ENCODE measurements around the gene C1QTNF12. TPM values are rescaled to one million over a fixed set of nuclear protein-coding genes. Genes with fewer than 3 reads are reported as not detected.

Gene C1QTNF12
- total RNA-seq, 6 experiments from 2014 or later, result 0.40 to 4.0 (median 1.1) TPM; not detected in 1

Small RNAs within 50 kb of the gene (microRNA-seq; reads per million reads assigned to microRNA genes)
- 0 to 1.4 reads per million in 2 donors for gene MIR6726

Small RNAs within 50 kb of the gene (small RNA-seq; reads per million reads assigned to genes)
- gene MIR6726, result 0 reads per million in 2 experiments

Other genes with a start within 250 kb of the C1QTNF12 start
- gene HES4, start 246.6 kb downstream of the C1QTNF12 start, total RNA-seq, result 10 to 100 TPM in 2 of 6 experiments, 1 to 10 TPM in 4; 1.6 to 21.5 (median 5.2) TPM
- 10 to 100 TPM; 16.3 to 98.7 (median 26.4) TPM for gene ISG15, start 233.2 kb downstream of the C1QTNF12 start, total RNA-seq
- gene AGRN, start 226.6 kb downstream of the C1QTNF12 start, total RNA-seq, result 10 to 100 TPM; 14.2 to 44.5 (median 35.2) TPM
- not detected for gene RNF223, start 172.4 kb downstream of the C1QTNF12 start, total RNA-seq
- gene C1orf159, start 130.6 kb downstream of the C1QTNF12 start, total RNA-seq, result 1 to 10 TPM; 4.0 to 7.7 (median 6.4) TPM
- gene TTLL10, start 72.8 kb downstream of the C1QTNF12 start, total RNA-seq, result not detected
- under 1 TPM in 2 of 6 experiments, not detected in 4; 0.24 to 0.27 TPM for gene TNFRSF18, start 40.1 kb downstream of the C1QTNF12 start, total RNA-seq
- under 1 TPM in 4 of 6 experiments, not detected in 2; 0.20 to 0.99 (median 0.28) TPM for gene TNFRSF4, start 32.6 kb downstream of the C1QTNF12 start, total RNA-seq
- gene SDF4, start 14.7 kb downstream of the C1QTNF12 start, total RNA-seq, result 100 to 1,000 TPM; 112 to 148 (median 142) TPM
- 10 to 100 TPM in 2 of 6 experiments, 1 to 10 TPM in 4; 6.3 to 14.3 (median 7.8) TPM for gene B3GALT6, start 14.5 kb downstream of the C1QTNF12 start, total RNA-seq
- gene UBE2J2, start 27.1 kb upstream of the C1QTNF12 start, total RNA-seq, result 10 to 100 TPM; 25.5 to 30.6 (median 26.9) TPM
- gene SCNN1D, start 33.7 kb upstream of the C1QTNF12 start, total RNA-seq, result 1 to 10 TPM; 1.7 to 6.2 (median 3.4) TPM
- gene ACAP3, start 61.2 kb upstream of the C1QTNF12 start, total RNA-seq, result 10 to 100 TPM; 20.1 to 28.0 (median 22.0) TPM
- 10 to 100 TPM in 2 of 6 experiments, 1 to 10 TPM in 4; 5.6 to 21.6 (median 8.4) TPM for gene PUSL1, start 61.9 kb upstream of the C1QTNF12 start, total RNA-seq
- 10 to 100 TPM; 35.1 to 52.4 (median 43.5) TPM for gene INTS11, start 77.9 kb upstream of the C1QTNF12 start, total RNA-seq
- gene CPTP, start 78.1 kb upstream of the C1QTNF12 start, total RNA-seq, result 10 to 100 TPM; 26.9 to 57.7 (median 33.1) TPM
- 1 to 10 TPM in 2 of 6 experiments, under 1 TPM in 4; 0.10 to 2.7 (median 0.33) TPM for gene TAS1R3, start 84.6 kb upstream of the C1QTNF12 start, total RNA-seq
- gene DVL1, start 102.7 kb upstream of the C1QTNF12 start, total RNA-seq, result 10 to 100 TPM; 32.7 to 54.6 (median 41.2) TPM
- gene MXRA8, start 111.8 kb upstream of the C1QTNF12 start, total RNA-seq, result 10 to 100 TPM in 2 of 6 experiments, 1 to 10 TPM in 4; 2.2 to 11.9 (median 3.3) TPM
- 100 to 1,000 TPM in 3 of 6 experiments, 10 to 100 TPM in 3; 70.0 to 140 (median 104) TPM for gene AURKAIP1, start 128.5 kb upstream of the C1QTNF12 start, total RNA-seq
- gene CCNL2, start 152.6 kb upstream of the C1QTNF12 start, total RNA-seq, result 100 to 1,000 TPM in 4 of 6 experiments, 10 to 100 TPM in 2; 80.8 to 127 (median 101) TPM
- gene MRPL20, start 160.6 kb upstream of the C1QTNF12 start, total RNA-seq, result 10 to 100 TPM; 44.1 to 91.2 (median 56.5) TPM
- gene ANKRD65, start 174.6 kb upstream of the C1QTNF12 start, total RNA-seq, result under 1 TPM; 0.19 to 0.89 (median 0.35) TPM
- 100 to 1,000 TPM in 1 of 6 experiments, 10 to 100 TPM in 5; 39.5 to 195 (median 78.7) TPM for gene VWA1, start 189.0 kb upstream of the C1QTNF12 start, total RNA-seq
- 1 to 10 TPM in 4 of 6 experiments, under 1 TPM in 2; 0.74 to 3.1 (median 1.9) TPM for gene ATAD3C, start 203.0 kb upstream of the C1QTNF12 start, total RNA-seq
- 10 to 100 TPM in 3 of 6 experiments, 1 to 10 TPM in 3; 8.9 to 15.0 (median 10.2) TPM for gene ATAD3B, start 225.0 kb upstream of the C1QTNF12 start, total RNA-seq